GM12892 (cell line): ENCODE measurements around the gene THG1L.

ENCODE experiments used
- POLR2A ChIP-seq: IDR thresholded peaks from 2 replicates; pipeline ENCODE4 v1.6.1; 2011; ENCODE audit warnings: low read depth, low read length, control low read depth
- POLR2AphosphoS5 ChIP-seq: IDR thresholded peaks from 2 replicates; pipeline ENCODE4 v1.6.1; 2011; ENCODE audit warnings: low read depth, low read length, control low read depth
- TAF1 ChIP-seq: IDR thresholded peaks from 2 replicates; pipeline ENCODE4 v1.6.1; 2011; ENCODE audit warnings: low read depth, mild to moderate bottlenecking, control low read depth, low read length, borderline replicate concordance

DNA sequence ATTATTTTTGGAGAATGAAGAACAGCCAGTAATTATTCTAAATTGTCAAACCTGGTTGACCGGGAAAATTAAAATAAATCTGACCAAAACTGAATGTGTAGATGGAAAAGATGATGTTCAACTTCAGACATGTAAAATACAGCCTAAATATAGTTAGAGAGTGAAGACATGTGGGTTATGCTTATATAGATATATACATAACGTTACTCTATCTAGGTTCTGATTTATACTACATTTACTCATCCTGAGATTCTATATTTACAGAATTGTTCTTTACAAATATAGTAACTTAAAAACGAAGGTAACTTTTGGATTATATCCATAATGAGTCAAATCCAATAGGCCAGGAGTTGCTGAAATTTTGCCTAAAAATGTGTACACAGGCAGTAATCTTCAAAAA, 20.8 kb upstream of the THG1L start:
- no peak for TF ChIP-seq POLR2AphosphoS5
- TF ChIP-seq POLR2A, result no peak
- no peak for TF ChIP-seq TAF1
